Fibroblast of gingiva (primary cell): ENCODE data around the gene HSPA1B.
"Not testable (repeated sequence)": the region's sequence is repeated elsewhere in the genome, so short reads cannot be mapped to it uniquely, and the experiment has no call there.

Experiments used
- DNase-seq: peaks from one replicate; pipeline ENCODE4 v3.0.0-alpha.2; 2011; ENCODE audit warnings: low read depth

The HSPA1B gene

GRCh38 chr6:31829633-31830283 lies 2.2 kb downstream of the HSPA1B start:
- peak; percentile 42 for DNase-seq

- DNase-seq: no peak
These were observed 3.4 kb downstream of the HSPA1B start for GRCh38 chr6:31830886-31831335.

- no peak for DNase-seq
These were observed 4.0 kb downstream of the HSPA1B start for GRCh38 chr6:31831350-31832215.

GRCh38 chr6:31834367-31835250 lies 7.1 kb downstream of the HSPA1B start:
- peak; percentile 84 for DNase-seq

- DNase-seq: no peak
These were observed 8.5 kb downstream of the HSPA1B start for GRCh38 chr6:31836047-31836473.

GRCh38 chr6:31836474-31837368 lies 9.2 kb downstream of the HSPA1B start:
- peak; percentile 50 for DNase-seq

- no peak for DNase-seq
These were observed 10.0 kb downstream of the HSPA1B start for GRCh38 chr6:31837369-31838113.

- not testable (repeated sequence) for DNase-seq
These were observed 10.6 kb downstream of the HSPA1B start for GRCh38 chr6:31838114-31838553.

GRCh38 chr6:31838968-31839367 lies 11.4 kb downstream of the HSPA1B start:
- no peak for DNase-seq

GRCh38 chr6:31839779-31840126 lies 12.2 kb downstream of the HSPA1B start:
- not testable (repeated sequence) for DNase-seq

GRCh38 chr6:31842053-31842452 lies 14.5 kb downstream of the HSPA1B start:
- no peak for DNase-seq

- DNase-seq: no peak
These were observed 17.0 kb downstream of the HSPA1B start for GRCh38 chr6:31844507-31844906.

GRCh38 chr6:31847276-31847978 lies 19.9 kb downstream of the HSPA1B start:
- DNase-seq: no peak

GRCh38 chr6:31850765-31851484 lies 23.4 kb downstream of the HSPA1B start:
- no peak for DNase-seq

- no peak for DNase-seq
These were observed 23.9 kb downstream of the HSPA1B start for GRCh38 chr6:31851485-31851832.

GRCh38 chr6:31851980-31852718 lies 24.6 kb downstream of the HSPA1B start:
- not testable (repeated sequence) for DNase-seq

GRCh38 chr6:31857774-31858173 lies 30.2 kb downstream of the HSPA1B start:
- not testable (repeated sequence) for DNase-seq

GRCh38 chr6:31858707-31859106 lies 31.2 kb downstream of the HSPA1B start:
- DNase-seq: no peak

GRCh38 chr6:31859923-31860322 lies 32.4 kb downstream of the HSPA1B start:
- DNase-seq: no peak
